Measurements from ENCODE around the gene SP1. TPM values are rescaled to one million over a fixed set of nuclear protein-coding genes. Genes with fewer than 3 reads are reported as not detected.
A peak's percentile ranks its signal among the peaks of the same experiment; 100 is the strongest.
"Not testable (repeated sequence)": the region's sequence is repeated elsewhere in the genome, so short reads cannot be mapped to it uniquely, and the experiment has no call there.

SP1 gene
- 31.2 and 45.3 TPM in 2 replicates for total RNA-seq

DNA sequence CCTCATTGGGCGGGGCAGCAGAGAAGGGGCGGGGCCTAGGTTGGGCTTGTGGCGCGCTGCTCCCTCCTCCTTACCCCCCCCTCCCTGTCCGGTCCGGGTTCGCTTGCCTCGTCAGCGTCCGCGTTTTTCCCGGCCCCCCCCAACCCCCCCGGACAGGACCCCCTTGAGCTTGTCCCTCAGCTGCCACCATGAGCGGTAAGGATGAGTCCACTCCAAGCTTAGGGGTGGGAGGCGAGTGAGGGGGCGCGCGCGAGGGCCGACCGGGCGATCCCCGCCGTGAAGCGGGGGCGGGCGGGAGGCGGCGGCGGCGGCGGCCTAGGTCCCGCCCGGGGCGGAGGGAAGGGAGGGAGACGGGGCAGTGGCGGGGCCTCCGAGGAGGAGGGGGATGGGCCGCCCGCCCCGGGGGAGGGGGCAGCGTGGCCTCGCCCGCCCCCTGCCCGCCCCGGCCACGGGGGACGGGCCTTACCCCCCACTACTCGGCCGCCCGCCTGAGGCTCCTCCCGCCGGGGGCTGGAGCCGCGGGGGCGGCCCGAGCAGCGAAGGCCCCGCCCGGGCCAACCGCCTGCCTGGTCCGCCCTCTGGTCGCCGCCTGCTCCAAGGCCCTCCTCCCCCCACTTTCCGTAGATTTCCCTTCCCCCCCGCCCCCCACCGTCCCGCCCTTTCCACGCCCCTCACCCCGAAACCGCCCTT lies at the start of gene SP1:
Gene SP1, plus strand, starts transcription at position 73 of the 690 bp plus-strand sequence. Its CDS starts 116 bp downstream, at position 189.
- TF ChIP-seq, protein P1, sequence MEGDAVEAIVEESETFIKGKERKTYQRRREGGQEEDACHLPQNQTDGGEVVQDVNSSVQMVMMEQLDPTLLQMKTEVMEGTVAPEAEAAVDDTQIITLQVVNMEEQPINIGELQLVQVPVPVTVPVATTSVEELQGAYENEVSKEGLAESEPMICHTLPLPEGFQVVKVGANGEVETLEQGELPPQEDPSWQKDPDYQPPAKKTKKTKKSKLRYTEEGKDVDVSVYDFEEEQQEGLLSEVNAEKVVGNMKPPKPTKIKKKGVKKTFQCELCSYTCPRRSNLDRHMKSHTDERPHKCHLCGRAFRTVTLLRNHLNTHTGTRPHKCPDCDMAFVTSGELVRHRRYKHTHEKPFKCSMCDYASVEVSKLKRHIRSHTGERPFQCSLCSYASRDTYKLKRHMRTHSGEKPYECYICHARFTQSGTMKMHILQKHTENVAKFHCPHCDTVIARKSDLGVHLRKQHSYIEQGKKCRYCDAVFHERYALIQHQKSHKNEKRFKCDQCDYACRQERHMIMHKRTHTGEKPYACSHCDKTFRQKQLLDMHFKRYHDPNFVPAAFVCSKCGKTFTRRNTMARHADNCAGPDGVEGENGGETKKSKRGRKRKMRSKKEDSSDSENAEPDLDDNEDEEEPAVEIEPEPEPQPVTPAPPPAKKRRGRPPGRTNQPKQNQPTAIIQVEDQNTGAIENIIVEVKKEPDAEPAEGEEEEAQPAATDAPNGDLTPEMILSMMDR (IDR thresholded peaks at IDR 0.05; ENCODE audit: insufficient read depth, low read depth, low read length): no peak
- peak within 1 kb of the TSS; percentile 68 for H3K4me3 ChIP-seq (ENCODE audit: low read depth, low read length)
- peak; percentile 96 for DNase-seq (ENCODE audit: low read depth)

DNA sequence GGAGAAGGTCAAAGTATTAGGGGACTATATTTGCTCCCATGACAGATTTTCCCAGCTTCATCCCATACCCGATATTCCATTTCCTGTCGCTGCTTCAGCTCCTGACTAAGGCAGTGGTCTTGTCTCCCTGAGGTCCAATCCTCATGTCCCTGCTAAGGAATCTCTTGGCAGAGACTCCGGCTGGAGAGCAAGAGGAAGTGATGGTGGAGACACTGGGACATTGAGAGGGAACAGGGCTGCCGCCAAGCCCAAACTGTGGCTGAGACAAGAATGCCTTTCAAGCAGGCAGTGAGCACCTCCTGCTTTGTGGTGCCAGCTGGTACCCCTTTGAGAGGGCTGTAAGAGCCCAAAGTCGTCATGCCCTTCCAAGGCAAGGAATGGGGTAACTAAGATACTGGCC lies 49.3 kb upstream of the SP1 start:
- no peak for DNase-seq (ENCODE audit: low read depth)
- H3K4me3 ChIP-seq (ENCODE audit: low read depth, low read length): no peak overlapping the region
- TF ChIP-seq, protein P1 (IDR thresholded peaks at IDR 0.05; ENCODE audit: insufficient read depth, low read depth, low read length): no peak

DNA sequence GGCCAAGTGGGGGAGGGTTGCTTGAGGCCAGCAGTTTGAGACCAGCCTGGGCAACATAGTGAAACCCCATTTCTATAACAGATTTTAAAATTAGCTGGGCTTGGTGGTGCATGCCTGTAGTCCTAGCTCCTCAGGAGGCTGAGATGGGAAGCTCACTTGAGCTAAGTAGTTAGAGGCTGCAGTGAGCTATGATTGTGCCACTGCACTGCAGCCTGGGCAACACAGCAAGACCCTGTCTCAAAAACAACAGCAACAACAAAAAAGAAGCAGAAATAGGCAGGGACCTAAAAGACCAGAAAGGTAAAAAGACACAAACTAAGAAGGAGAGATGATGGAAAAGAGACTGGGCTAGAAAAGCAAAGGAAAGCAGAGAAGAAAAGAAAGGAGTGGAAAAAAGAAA lies 47.6 kb upstream of the SP1 start:
- DNase-seq (ENCODE audit: low read depth); H3K4me3 ChIP-seq (ENCODE audit: low read depth, low read length): not testable (repeated sequence)

DNA sequence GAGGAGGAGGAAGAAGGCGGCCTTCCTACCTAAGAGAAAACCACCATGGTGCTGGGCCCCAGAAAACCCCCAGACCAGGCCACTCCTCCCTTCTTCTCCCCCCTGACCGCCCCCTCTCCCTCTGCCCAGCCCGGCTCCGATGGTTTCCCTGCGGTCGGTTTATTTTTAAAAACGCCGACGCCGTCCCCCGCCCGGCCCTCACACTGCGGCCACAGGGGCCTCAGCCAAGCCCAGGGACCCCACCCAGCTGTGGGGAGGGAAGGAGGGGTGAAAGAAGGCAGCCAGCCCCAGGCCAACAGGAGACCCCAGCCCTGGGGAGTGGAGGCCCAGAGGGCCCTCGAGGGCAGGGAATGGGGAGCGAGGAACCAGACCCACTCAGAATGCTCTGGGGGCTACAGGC lies 47.2 kb upstream of the SP1 start:
- no peak for DNase-seq (ENCODE audit: low read depth)
- H3K4me3 ChIP-seq (ENCODE audit: low read depth, low read length): no peak overlapping the region
- TF ChIP-seq, protein P1 (IDR thresholded peaks at IDR 0.05; ENCODE audit: insufficient read depth, low read depth, low read length): no peak

DNA sequence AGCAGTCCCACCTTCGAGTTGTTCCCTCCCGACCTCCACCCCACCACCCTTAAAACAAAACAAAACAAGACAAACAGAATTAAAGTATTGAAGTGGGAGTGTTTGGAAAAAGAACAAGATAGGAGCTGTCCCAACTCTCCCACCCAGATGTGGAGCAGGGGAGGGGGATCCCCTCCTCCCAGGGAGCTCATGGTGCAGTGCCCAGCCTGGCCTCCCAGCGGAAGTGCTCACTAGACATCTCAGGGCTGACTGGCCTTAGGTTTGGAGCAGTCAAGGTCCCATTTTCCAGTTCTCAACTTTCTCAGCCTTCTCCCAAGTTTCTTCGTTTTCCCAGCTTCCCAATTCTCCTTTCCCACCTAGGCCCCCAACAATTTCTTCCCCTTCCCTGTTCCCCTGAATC lies 46.7 kb upstream of the SP1 start:
- H3K4me3 ChIP-seq (ENCODE audit: low read depth, low read length): no peak overlapping the region
- no peak for DNase-seq (ENCODE audit: low read depth)
- TF ChIP-seq, protein P1 (IDR thresholded peaks at IDR 0.05; ENCODE audit: insufficient read depth, low read depth, low read length): no peak

DNA sequence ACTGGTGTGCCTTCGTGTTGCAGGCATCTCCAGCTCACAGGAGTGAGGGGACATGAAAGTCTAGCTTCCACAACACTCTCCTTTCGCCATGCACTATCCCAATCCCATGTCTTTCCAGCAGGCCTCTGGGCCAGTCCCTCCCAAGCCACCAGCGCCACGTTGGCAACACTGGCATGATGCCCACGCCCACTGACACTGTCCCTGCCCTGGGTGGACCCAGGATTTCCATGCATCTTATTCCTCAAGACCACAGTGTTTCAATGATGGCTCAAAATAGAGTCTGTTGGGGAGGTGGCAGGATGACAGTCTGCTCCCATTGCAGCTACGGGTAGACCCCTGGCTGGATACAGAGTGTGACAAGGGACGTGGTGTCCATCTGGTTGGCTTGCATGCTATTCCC lies 46.1 kb upstream of the SP1 start:
- TF ChIP-seq, protein P1 (IDR thresholded peaks at IDR 0.05; ENCODE audit: insufficient read depth, low read depth, low read length): no peak
- no peak for DNase-seq (ENCODE audit: low read depth)
- H3K4me3 ChIP-seq (ENCODE audit: low read depth, low read length): no peak overlapping the region

DNA sequence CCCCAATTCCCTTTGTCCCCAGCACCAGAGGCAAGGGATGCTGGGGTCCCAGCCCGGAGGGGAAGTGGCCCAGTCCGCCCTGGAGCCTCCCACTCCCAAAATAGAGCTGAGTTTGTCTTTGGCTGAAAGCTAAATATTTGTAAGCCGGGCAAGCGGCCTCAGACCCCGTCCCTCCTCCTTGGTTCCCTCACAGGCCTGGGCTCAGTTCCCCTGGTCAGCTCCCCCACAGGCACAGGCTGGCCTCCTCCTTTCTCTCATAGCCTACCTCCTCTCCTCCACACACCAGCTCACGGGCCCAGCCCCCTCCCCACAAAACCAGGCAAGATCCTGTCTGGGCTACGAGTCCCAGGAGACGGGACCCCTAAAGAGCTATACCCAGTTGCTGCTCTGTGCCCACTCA lies 45.2 kb upstream of the SP1 start:
- H3K4me3 ChIP-seq (ENCODE audit: low read depth, low read length): no peak overlapping the region
- no peak for DNase-seq (ENCODE audit: low read depth)
- TF ChIP-seq, protein P1 (IDR thresholded peaks at IDR 0.05; ENCODE audit: insufficient read depth, low read depth, low read length): no peak

Measured in fibroblast of villous mesenchyme (primary cell).